Medulla oblongata (tissue), 1 donor: ENCODE data around the gene SORCS1.

ENCODE experiments used
- DNase-seq: peaks from one replicate; pipeline ENCODE4 v3.0.0-alpha.2; 2015; ENCODE audit errors: extremely low spot score

SORCS1 gene

GRCh38 chr10:106746868-106747267 lies 417.6 kb downstream of the SORCS1 start:
- DNase-seq: no peak

GRCh38 chr10:106741006-106741530 lies 423.4 kb downstream of the SORCS1 start:
- DNase-seq: no peak

- no peak for DNase-seq
These were observed 424.4 kb downstream of the SORCS1 start for GRCh38 chr10:106740071-106740470.

- no peak for DNase-seq
These were observed 430.3 kb downstream of the SORCS1 start for GRCh38 chr10:106734220-106734619.

GRCh38 chr10:106728232-106728631 lies 436.3 kb downstream of the SORCS1 start:
- no peak for DNase-seq

DNA sequence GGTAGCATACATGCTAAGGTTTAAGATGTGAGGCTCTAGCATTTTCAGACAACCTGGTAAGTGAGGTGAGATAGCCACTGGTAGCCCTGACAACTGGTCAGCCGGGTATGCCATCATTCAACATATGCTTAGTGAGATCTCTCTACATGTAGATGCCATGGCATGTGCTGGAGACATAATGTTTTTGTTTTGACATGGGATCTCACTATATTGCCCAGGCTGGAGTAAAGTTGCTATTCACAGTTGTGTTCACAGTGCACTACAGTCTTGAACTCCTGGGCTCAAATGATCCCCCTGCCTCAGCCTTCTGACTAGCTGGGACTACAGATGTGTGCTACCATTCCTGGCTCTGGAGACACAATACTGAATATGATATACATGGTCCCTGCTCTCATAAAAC lies 437.3 kb downstream of the SORCS1 start:
- no peak for DNase-seq

DNA sequence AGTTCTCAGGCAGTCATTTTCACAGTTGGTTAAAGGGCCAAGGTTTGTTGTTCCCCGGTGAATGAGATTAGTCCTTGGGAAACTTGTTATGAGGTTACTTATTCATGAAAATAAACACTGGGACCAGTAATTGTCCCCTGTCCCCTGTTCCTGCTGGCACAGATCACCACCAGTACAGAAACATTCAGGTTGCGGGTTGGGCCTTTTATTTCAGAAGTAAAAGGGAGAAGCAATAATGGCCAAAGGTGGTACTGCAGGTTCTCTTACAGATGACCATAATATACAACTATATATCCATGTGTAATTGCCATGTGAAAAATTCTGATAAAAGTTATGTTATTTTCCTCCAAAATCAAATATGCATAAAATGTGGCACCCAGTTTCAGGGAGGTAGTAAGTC lies 442.0 kb downstream of the SORCS1 start:
- no peak for DNase-seq

GRCh38 chr10:106720683-106721082 lies 443.8 kb downstream of the SORCS1 start:
- DNase-seq: no peak

- DNase-seq: no peak
These were observed 448.1 kb downstream of the SORCS1 start for GRCh38 chr10:106716381-106716780.

DNA sequence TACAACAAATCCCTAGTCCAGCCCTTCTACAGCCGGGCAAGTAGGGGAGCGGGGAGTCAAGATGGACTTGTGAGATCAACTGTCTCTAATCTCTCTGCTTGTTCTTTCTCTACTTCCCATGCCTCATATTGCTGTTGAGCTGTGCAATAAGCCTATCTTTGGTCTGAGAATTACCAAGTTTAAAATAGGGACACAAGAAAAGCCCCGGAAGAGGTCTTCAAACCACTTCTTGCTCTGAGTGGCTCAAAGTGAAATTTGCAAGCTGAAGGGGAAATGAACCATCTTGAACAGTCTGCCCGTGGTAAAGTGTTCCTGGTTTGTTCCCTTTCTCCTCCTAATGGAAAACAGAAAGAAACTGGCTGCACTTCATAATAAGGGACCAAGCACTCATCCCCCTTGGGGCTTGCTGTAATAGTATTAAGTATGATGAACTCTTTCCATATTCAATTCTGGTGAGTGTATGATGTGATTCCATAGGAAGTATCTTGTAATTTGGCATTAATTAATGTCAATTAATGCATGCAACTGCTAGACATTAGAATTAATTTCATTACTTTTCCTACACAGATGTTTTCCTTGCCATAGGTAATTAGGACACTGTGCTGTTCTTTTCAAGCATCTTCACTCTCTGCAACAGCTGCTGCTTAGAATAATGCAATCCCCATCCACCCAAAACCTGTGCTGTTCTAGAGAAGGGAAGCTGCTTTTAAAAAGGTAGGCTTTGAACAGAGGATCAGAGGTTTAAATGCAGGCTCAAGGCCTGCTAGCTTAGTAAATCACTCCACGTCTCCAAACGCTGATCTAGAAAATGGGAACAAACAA lies 449.6 kb downstream of the SORCS1 start:
- peak; percentile 48 for DNase-seq

DNA sequence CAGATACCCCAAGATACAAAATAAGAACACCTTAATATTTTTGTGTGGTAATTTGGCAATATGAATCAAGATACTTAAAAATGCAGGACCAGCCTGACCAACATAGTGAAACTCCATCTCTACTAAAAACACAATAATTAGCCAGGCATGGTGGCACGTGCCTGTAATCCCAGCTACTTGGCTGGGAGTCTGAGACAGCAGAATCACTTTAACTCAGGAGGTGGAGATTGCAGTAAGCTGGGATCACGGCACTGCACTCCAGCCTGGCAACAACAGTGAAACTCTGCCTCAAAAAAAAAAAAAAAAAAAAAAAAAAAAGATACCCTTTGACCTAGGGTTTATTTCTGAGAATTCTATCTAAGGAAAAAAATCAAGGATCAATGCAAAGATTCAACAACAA lies 450.7 kb downstream of the SORCS1 start:
- DNase-seq: no peak

DNA sequence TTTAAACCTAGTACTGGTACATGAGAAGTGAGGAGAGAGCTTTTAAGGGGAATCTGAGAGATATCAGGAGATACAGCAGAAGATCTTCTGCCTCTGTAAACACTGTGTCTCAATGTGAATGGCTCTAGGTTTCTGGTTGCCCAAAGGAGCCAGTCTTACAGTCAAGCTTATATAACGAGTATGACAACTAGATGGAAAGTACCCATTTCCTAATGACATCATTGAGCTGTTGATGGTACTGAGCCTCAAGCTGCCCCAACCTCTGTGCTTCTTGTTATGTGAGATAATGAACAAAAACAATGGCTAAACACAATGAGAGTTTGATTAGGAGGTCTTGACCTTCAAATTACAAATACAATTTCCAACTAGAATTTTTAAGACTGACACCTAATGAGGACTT lies 451.5 kb downstream of the SORCS1 start:
- DNase-seq: no peak

GRCh38 chr10:106711313-106711906 lies 453.1 kb downstream of the SORCS1 start:
- DNase-seq: peak; percentile 31

GRCh38 chr10:106708506-106708905 lies 456.0 kb downstream of the SORCS1 start:
- no peak for DNase-seq

GRCh38 chr10:106707657-106708056 lies 456.8 kb downstream of the SORCS1 start:
- no peak for DNase-seq

- DNase-seq: no peak
These were observed 458.4 kb downstream of the SORCS1 start for GRCh38 chr10:106706127-106706526.

DNA sequence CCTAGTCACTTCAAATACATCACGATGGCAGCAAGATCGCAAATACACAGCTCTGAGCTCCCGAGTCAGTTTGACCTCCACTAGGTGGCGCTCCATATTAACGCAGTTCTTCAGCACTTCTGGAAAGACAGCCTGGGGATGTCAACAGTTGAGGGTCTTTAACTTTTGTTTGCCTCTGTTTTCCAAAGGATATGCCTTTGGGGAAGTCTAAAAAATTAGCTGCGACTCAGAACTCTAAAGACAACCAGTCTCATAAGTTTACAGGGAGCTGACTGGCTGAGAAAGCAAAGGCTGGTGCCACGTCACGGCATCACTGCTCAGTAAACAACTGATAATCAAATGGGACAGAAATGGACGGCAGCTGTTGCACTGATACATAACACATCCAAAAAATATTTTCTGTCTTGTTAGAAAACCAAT lies 458.8 kb downstream of the SORCS1 start:
- DNase-seq: peak; percentile 89

DNA sequence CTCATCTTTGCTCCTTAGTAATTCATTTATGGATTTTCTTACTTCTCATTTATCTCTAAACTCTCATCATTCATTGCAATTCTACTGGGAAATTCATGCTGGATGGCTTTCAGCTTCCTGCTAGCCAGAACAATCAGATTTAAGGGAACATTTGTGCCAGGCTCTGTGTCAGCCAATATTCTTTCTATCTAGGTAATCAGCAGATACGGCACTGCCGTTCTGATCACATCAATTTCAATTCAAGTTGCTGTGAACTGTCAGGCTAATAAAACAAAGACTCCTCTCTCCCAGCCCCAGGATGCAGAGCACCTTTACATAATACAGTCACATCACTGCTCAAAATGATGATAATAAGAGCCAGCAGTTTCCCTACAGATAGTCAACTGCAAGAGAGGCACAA lies 468.3 kb downstream of the SORCS1 start:
- DNase-seq: no peak

DNA sequence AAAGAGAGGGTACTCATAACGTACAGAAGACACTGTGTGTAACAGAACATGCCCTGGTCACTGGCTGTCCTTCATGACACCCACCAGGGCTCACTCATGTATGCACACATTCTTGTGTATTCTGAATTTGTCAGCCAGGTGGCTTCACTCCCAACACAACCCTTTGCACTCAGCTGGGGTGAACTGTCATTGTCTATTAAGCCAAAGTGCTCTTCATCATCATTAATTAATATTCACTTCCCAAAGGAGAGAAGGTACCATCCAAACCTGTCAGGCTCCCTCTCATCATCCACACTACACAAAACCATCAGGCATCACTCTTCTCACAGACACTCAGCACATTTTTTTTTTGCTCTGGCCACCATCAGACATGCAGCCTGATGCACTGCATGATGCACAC lies 469.8 kb downstream of the SORCS1 start:
- no peak for DNase-seq

- peak; percentile 70 for DNase-seq
These were observed 482.3 kb downstream of the SORCS1 start for GRCh38 chr10:106682175-106682574.

DNA sequence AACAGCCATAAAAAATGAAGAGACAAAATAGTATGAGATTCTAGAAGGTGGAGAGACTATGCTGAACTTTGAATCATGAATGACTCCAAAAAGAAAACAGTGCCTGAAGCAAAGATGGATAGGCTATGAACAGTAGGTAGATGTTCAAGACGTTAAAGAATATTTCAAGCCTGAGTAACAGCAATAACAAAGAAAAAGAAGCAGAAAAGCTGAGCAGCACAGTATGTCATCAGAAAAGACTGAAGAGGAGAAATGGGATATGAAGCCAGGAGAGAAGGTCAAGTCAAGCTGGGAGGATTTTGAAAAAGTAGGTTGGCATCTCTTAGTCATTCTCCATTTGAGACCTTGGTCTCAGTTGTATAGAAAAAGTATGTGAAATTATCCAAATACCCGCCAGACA lies 484.4 kb downstream of the SORCS1 start:
- DNase-seq: no peak

- no peak for DNase-seq
These were observed 485.2 kb downstream of the SORCS1 start for GRCh38 chr10:106679314-106679713.

DNA sequence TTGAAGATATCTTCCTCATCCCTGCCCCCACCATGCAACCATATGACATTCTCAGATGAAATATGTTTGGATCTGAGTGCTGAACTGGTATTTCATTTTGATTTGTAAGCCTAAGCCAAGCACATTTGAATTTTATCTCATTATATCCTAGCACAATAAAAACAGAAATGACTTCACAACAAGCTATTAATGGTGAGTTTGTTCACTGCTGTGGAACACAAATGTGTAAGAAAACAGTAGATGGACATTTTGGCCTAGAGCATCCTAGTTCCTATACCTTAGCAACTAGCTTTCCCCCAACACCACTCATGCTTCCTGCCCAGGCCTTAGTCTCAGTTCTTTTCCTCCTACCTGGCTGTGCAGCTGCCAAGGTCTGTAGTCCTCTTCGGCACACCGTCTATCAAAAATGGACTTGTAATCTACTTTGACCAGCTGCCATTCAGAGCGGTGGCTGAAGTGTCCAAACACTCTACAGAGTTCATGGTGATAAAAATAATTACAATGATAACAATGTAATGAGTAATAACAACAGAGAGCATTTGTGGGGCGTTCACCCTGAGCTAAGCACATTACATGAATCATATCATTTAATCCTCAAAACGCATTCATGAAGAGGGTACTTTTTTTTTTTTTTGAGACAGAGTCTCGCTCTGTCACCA lies 491.9 kb downstream of the SORCS1 start:
- DNase-seq: no peak
